Measurements from ENCODE around the gene RABEP1. TPM values are rescaled to one million over a fixed set of nuclear protein-coding genes. Genes with fewer than 3 reads are reported as not detected.

The RABEP1 gene
- polyA plus RNA-seq, 1 donor from 2014 or later = 67.0 TPM

GRCh38 chr17:5297245-5297644, 15.2 kb downstream of the RABEP1 start:
- Histone ChIP-seq H4K20me1 (ENCODE audit: insufficient read depth) (no peaks in the 10 kb centered on the region), H2AFZ (ENCODE audit: low read depth, low read length) (no peak overlapping the region), H3K79me2 (replicated peaks; ENCODE audit: insufficient read depth, low read length) (peaks cover 46% of the 10 kb centered on the region), H3K9ac (ENCODE audit: low read length) (no peak overlapping the region), H3K27me3 (ENCODE audit: insufficient read depth, low read depth, low read length) (no peaks in the 10 kb centered on the region), H3K4me2 (ENCODE audit: low read length) (no peak overlapping the region), H3K36me3 (ENCODE audit: insufficient read depth, low read length) (no peaks in the 10 kb centered on the region), H3K9me3 (ENCODE audit: low read length) (no peaks in the 10 kb centered on the region), H3K4me3 (ENCODE audit: low read length) (no peak overlapping the region), H3K9me2 (ENCODE audit: insufficient read depth, low read length) (no peaks in the 10 kb centered on the region), H3K27ac (ENCODE audit: low read length) (no peak overlapping the region), H3F3A (ENCODE audit: insufficient read depth, low read length, poor library complexity, severe bottlenecking) (no peaks in the 10 kb centered on the region)
- no peak for TF ChIP-seq MXI1 (conservative IDR thresholded peaks at IDR 0.05; ENCODE audit: poor library complexity, severe bottlenecking)
- no peak for TF ChIP-seq REST (IDR thresholded peaks at IDR 0.05; ENCODE audit: borderline replicate concordance)
- no peak for TF ChIP-seq EZH2 (IDR thresholded peaks at IDR 0.05; ENCODE audit: borderline replicate concordance, insufficient read depth, low read length, poor library complexity, severe bottlenecking)
- no peak for TF ChIP-seq EP300 (conservative IDR thresholded peaks at IDR 0.05; ENCODE audit: poor library complexity, severe bottlenecking)
- no peak for TF ChIP-seq RAD21 (conservative IDR thresholded peaks at IDR 0.05)
- TF ChIP-seq, protein P1, sequence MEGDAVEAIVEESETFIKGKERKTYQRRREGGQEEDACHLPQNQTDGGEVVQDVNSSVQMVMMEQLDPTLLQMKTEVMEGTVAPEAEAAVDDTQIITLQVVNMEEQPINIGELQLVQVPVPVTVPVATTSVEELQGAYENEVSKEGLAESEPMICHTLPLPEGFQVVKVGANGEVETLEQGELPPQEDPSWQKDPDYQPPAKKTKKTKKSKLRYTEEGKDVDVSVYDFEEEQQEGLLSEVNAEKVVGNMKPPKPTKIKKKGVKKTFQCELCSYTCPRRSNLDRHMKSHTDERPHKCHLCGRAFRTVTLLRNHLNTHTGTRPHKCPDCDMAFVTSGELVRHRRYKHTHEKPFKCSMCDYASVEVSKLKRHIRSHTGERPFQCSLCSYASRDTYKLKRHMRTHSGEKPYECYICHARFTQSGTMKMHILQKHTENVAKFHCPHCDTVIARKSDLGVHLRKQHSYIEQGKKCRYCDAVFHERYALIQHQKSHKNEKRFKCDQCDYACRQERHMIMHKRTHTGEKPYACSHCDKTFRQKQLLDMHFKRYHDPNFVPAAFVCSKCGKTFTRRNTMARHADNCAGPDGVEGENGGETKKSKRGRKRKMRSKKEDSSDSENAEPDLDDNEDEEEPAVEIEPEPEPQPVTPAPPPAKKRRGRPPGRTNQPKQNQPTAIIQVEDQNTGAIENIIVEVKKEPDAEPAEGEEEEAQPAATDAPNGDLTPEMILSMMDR (IDR thresholded peaks at IDR 0.05; ENCODE audit: poor library complexity, severe bottlenecking) = no peak
- no peak for TF ChIP-seq TAF1 (IDR thresholded peaks at IDR 0.05; ENCODE audit: low read depth)
- TF ChIP-seq SMC3 (conservative IDR thresholded peaks at IDR 0.05; ENCODE audit: poor library complexity) = no peak
- TF ChIP-seq POLR2AphosphoS5 (IDR thresholded peaks at IDR 0.05) = no peak

- no peak overlapping the region for H3K4me3 ChIP-seq (ENCODE audit: low read length)
- no peak overlapping the region for H2AFZ ChIP-seq (ENCODE audit: low read depth, low read length)
- no peaks in the 10 kb centered on the region for H3K27me3 ChIP-seq (ENCODE audit: insufficient read depth, low read depth, low read length)
- no peak overlapping the region for H3K9ac ChIP-seq (ENCODE audit: low read length)
- no peak overlapping the region for H3K27ac ChIP-seq (ENCODE audit: low read length)
- H4K20me1 ChIP-seq (ENCODE audit: insufficient read depth) = no peaks in the 10 kb centered on the region
- H3K36me3 ChIP-seq (ENCODE audit: insufficient read depth, low read length) = no peaks in the 10 kb centered on the region
- TF ChIP-seq, protein P1 (IDR thresholded peaks at IDR 0.05; ENCODE audit: poor library complexity, severe bottlenecking) = no peak
- TF ChIP-seq RAD21 (conservative IDR thresholded peaks at IDR 0.05) (no peak), SMC3 (conservative IDR thresholded peaks at IDR 0.05; ENCODE audit: poor library complexity) (no peak), EZH2 (IDR thresholded peaks at IDR 0.05; ENCODE audit: borderline replicate concordance, insufficient read depth, low read length, poor library complexity, severe bottlenecking) (no peak), TAF1 (IDR thresholded peaks at IDR 0.05; ENCODE audit: low read depth) (no peak), POLR2AphosphoS5 (IDR thresholded peaks at IDR 0.05) (no peak), MXI1 (conservative IDR thresholded peaks at IDR 0.05; ENCODE audit: poor library complexity, severe bottlenecking) (no peak), EP300 (conservative IDR thresholded peaks at IDR 0.05; ENCODE audit: poor library complexity, severe bottlenecking) (no peak), REST (IDR thresholded peaks at IDR 0.05; ENCODE audit: borderline replicate concordance) (no peak)
- peaks cover 46% of the 10 kb centered on the region for H3K79me2 ChIP-seq (replicated peaks; ENCODE audit: insufficient read depth, low read length)
- H3K4me2 ChIP-seq (ENCODE audit: low read length) = no peak overlapping the region
- H3K9me3 ChIP-seq (ENCODE audit: low read length) = no peaks in the 10 kb centered on the region
- no peaks in the 10 kb centered on the region for H3F3A ChIP-seq (ENCODE audit: insufficient read depth, low read length, poor library complexity, severe bottlenecking)
- H3K9me2 ChIP-seq (ENCODE audit: insufficient read depth, low read length) = no peaks in the 10 kb centered on the region
Observed at GRCh38 chr17:5299383-5299782, 17.3 kb downstream of the RABEP1 start.
